ENCODE data around the gene DCUN1D1.

DCUN1D1 gene

GRCh38 chr3:182947888-182948287, 32.5 kb downstream of the DCUN1D1 start:
- DNase-seq (ENCODE audit: low spot score): no peak
- no peak for TF ChIP-seq CTCF (IDR thresholded peaks at IDR 0.05; ENCODE audit: extremely low read depth, missing control alignments)

- DNase-seq (ENCODE audit: low spot score): no peak
- no peak for TF ChIP-seq CTCF (IDR thresholded peaks at IDR 0.05; ENCODE audit: extremely low read depth, missing control alignments)
Observed at GRCh38 chr3:182941719-182942118, 38.6 kb downstream of the DCUN1D1 start.

- DNase-seq (ENCODE audit: low spot score): no peak
- TF ChIP-seq CTCF (IDR thresholded peaks at IDR 0.05; ENCODE audit: extremely low read depth, missing control alignments): no peak
Observed at GRCh38 chr3:182940266-182940808, 40.0 kb downstream of the DCUN1D1 start.

GRCh38 chr3:182937293-182938051, 42.9 kb downstream of the DCUN1D1 start:
- no peak for DNase-seq (ENCODE audit: low spot score)
- TF ChIP-seq CTCF (IDR thresholded peaks at IDR 0.05; ENCODE audit: extremely low read depth, missing control alignments): no peak

GRCh38 chr3:182936918-182937285, 43.4 kb downstream of the DCUN1D1 start:
- no peak for TF ChIP-seq CTCF (IDR thresholded peaks at IDR 0.05; ENCODE audit: extremely low read depth, missing control alignments)
- DNase-seq (ENCODE audit: low spot score): no peak

GRCh38 chr3:182936239-182936917, 44.0 kb downstream of the DCUN1D1 start:
- DNase-seq (ENCODE audit: low spot score): no peak
- no peak for TF ChIP-seq CTCF (IDR thresholded peaks at IDR 0.05; ENCODE audit: extremely low read depth, missing control alignments)

GRCh38 chr3:182935803-182936202, 44.5 kb downstream of the DCUN1D1 start:
- DNase-seq (ENCODE audit: low spot score): no peak
- TF ChIP-seq CTCF (IDR thresholded peaks at IDR 0.05; ENCODE audit: extremely low read depth, missing control alignments): no peak

Measured in GM20000 (cell line).